GM23338 (cell line): ENCODE measurements around the gene THOC7. TPM values are rescaled to one million over a fixed set of nuclear protein-coding genes. Genes with fewer than 3 reads are reported as not detected.

Source experiments
- ATAC-seq: fragments of 200-7000 bp; cut with Tn5 transposase; 3 replicates; pipeline ENCODE4 v1.9.1; 2020
- DNase-seq: peaks from one replicate; pipeline ENCODE4 v3.0.0-alpha.2; 2015; ENCODE audit warnings: low spot score
- H2AFZ ChIP-seq: fragments of 200-600 bp; sonication (generic); 2 replicates; pipeline ENCODE4 v1.8.0; 2016; ENCODE audit warnings: antibody characterized with exemption, mild to moderate bottlenecking, moderate library complexity
- H3F3A ChIP-seq: fragments of 200-600 bp; sonication (generic); replicated peaks from 2 replicates; pipeline ENCODE4 v1.8.0; 2017; ENCODE audit warnings: antibody characterized with exemption, mixed run types, low read depth
- H3K27ac ChIP-seq: fragments of 200-600 bp; sonication (generic); 2 replicates; pipeline ENCODE4 v1.6.1; 2016; ENCODE audit warnings: low read depth
- H3K27me3 ChIP-seq: fragments of 200-600 bp; sonication (generic); 2 replicates; pipeline ENCODE4 v1.8.0; 2016; ENCODE audit warnings: mild to moderate bottlenecking, mixed run types, moderate library complexity; ENCODE audit not compliant: insufficient read depth
- H3K36me3 ChIP-seq: fragments of 200-600 bp; sonication (generic); 2 replicates; pipeline ENCODE4 v1.8.0; 2016; ENCODE audit warnings: mild to moderate bottlenecking; ENCODE audit not compliant: insufficient read depth
- H3K4me1 ChIP-seq: fragments of 200-600 bp; sonication (generic); 2 replicates; pipeline ENCODE4 v1.8.0; 2016; ENCODE audit warnings: mild to moderate bottlenecking, moderate library complexity; ENCODE audit not compliant: insufficient read depth
- H3K4me2 ChIP-seq: fragments of 200-600 bp; sonication (generic); 2 replicates; pipeline ENCODE4 v1.7.1; 2017; ENCODE audit warnings: mixed run types
- H3K4me3 ChIP-seq: fragments of 200-600 bp; sonication (generic); 2 replicates; pipeline ENCODE4 v1.6.1; 2016; ENCODE audit warnings: mixed run types
- H3K79me2 ChIP-seq: fragments of 200-600 bp; sonication (generic); replicated peaks from 2 replicates; pipeline ENCODE4 v1.8.0; 2017; ENCODE audit warnings: mild to moderate bottlenecking; ENCODE audit not compliant: insufficient read depth
- H3K9me2 ChIP-seq: fragments of 200-600 bp; sonication (generic); 2 replicates; pipeline ENCODE4 v1.8.0; 2017; ENCODE audit not compliant: insufficient read depth
- H4K20me1 ChIP-seq: fragments of 200-600 bp; sonication (generic); replicated peaks from 2 replicates; pipeline ENCODE4 v1.8.0; 2017; ENCODE audit warnings: mild to moderate bottlenecking; ENCODE audit not compliant: insufficient read depth
- H3K27ac Mint-ChIP-seq: 2 replicates; pipeline ENCODE4 v1.8.0; 2020; ENCODE audit warnings: inconsistent platforms, mild to moderate bottlenecking, moderate library complexity, mixed read lengths
- H3K27me3 Mint-ChIP-seq: 3 replicates; pipeline ENCODE4 v1.8.0; 2022; ENCODE audit warnings: low read depth, mild to moderate bottlenecking, moderate library complexity, mixed read lengths, inconsistent platforms; ENCODE audit not compliant: insufficient read depth, poor library complexity
- H3K36me3 Mint-ChIP-seq: 3 replicates; pipeline ENCODE4 v1.8.0; 2021; ENCODE audit warnings: low read depth, mild to moderate bottlenecking, inconsistent platforms, moderate library complexity, mixed read lengths
- H3K4me1 Mint-ChIP-seq: 3 replicates; pipeline ENCODE4 v1.8.0; 2020; ENCODE audit warnings: mild to moderate bottlenecking, inconsistent platforms, mixed read lengths
- H3K4me3 Mint-ChIP-seq: 3 replicates; pipeline ENCODE4 v1.8.0; 2021; ENCODE audit warnings: moderate library complexity, mild to moderate bottlenecking, inconsistent platforms, mixed read lengths
- H3K9me3 Mint-ChIP-seq: 3 replicates; pipeline ENCODE4 v1.8.0; 2020; ENCODE audit warnings: moderate library complexity, mild to moderate bottlenecking, inconsistent platforms, mixed read lengths
- CREB1 ChIP-seq: fragments of 250-450 bp; sonication (Bioruptor Pico); IDR thresholded peaks from 2 replicates; pipeline ENCODE4 v1.5.0; 2020; ENCODE audit warnings: low read depth, mild to moderate bottlenecking, moderate library complexity
- JUNB ChIP-seq: IDR thresholded peaks from one replicate; pipeline ENCODE4 v1.6.1; 2016; ENCODE audit warnings: antibody characterized with exemption; ENCODE audit not compliant: unreplicated experiment
- NANOG ChIP-seq: IDR thresholded peaks from 2 replicates; pipeline ENCODE4 v1.6.1; 2016; ENCODE audit warnings: antibody characterized with exemption, borderline replicate concordance
- STAT1 ChIP-seq: IDR thresholded peaks from one replicate; pipeline ENCODE4 v1.6.1; 2016; ENCODE audit warnings: antibody characterized with exemption; ENCODE audit not compliant: unreplicated experiment
- ZNF114 ChIP-seq: fragments of 250-450 bp; sonication (Bioruptor Pico); IDR thresholded peaks from 2 replicates; pipeline ENCODE4 v1.5.0; 2020; ENCODE audit warnings: mild to moderate bottlenecking, moderate library complexity
- polyA plus RNA-seq: library from polyadenylated mRNA; unstranded; fragments of >200 nt; fragmentation: Nextera tagmentation; extraction: Ambion mirVana; gene quantifications from 2 replicates; pipeline ENCODE4 v1.2.1, GENCODE V29; 2016
- total RNA-seq: library from RNA; depleted of rRNA; stranded (reverse); fragments of >200 nt; shearing (Covaris generic); gene quantifications from 2 replicates; pipeline ENCODE4 v1.2.3, GENCODE V29; 2014
- TF ChIP-seq, protein P1 (sequence below), 2 experiments: fragments of 200-600 bp in 1 of 2; sonication (generic) in 1 of 2; conservative IDR thresholded peaks; 2 replicates each; pipeline versions ENCODE4 v1.5.1 to v1.6.1; 2016 to 2017; ENCODE audit warnings: antibody characterized with exemption in 2 of 2, low read depth in 2 of 2, mild to moderate bottlenecking in 2 of 2, moderate library complexity in 1 of 2
- TF ChIP-seq, protein P2 (sequence below): IDR thresholded peaks from one replicate; pipeline ENCODE4 v1.6.1; 2018; ENCODE audit warnings: antibody characterized with exemption; ENCODE audit not compliant: unreplicated experiment
- TF ChIP-seq, protein P3 (sequence below): IDR thresholded peaks from 2 replicates; pipeline ENCODE4 v1.6.1; 2016; ENCODE audit warnings: antibody characterized with exemption
- TF ChIP-seq, protein P4 (sequence below): fragments of 250-450 bp; sonication (Bioruptor Pico); IDR thresholded peaks from 2 replicates; pipeline ENCODE4 v1.5.0; 2020; ENCODE audit warnings: mild to moderate bottlenecking, moderate library complexity

Gene THOC7
- total and polyA plus RNA-seq, 2 experiments from 2014 or later: 53.9 to 166 TPM

DNA sequence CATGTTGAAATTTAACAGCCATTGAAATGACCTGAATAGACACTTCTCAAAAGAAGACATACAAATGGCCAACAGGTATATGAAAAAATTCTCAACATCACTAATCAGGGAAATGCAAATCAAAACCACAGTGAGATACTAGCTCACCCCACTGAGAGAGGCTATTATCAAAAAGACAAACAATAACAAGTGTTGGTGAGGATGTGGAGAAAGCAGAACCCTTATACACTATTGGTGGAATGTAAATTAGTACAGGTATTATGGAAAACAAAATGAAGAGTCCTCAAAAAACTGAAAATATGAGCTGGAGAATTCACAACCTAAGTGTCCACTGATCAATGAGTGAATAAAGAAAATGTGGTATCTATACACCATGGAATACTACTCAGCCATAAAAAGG is 21.5 kb downstream of the THOC7 start:
- H3K36me3 ChIP-seq: no peaks in the 10 kb centered on the region
- TF ChIP-seq ZNF114 (CRISPR knock-in tag): no peak
- no peak for TF ChIP-seq CREB1 (CRISPR knock-in tag)
- TF ChIP-seq, protein P1, sequence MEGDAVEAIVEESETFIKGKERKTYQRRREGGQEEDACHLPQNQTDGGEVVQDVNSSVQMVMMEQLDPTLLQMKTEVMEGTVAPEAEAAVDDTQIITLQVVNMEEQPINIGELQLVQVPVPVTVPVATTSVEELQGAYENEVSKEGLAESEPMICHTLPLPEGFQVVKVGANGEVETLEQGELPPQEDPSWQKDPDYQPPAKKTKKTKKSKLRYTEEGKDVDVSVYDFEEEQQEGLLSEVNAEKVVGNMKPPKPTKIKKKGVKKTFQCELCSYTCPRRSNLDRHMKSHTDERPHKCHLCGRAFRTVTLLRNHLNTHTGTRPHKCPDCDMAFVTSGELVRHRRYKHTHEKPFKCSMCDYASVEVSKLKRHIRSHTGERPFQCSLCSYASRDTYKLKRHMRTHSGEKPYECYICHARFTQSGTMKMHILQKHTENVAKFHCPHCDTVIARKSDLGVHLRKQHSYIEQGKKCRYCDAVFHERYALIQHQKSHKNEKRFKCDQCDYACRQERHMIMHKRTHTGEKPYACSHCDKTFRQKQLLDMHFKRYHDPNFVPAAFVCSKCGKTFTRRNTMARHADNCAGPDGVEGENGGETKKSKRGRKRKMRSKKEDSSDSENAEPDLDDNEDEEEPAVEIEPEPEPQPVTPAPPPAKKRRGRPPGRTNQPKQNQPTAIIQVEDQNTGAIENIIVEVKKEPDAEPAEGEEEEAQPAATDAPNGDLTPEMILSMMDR (conservative IDR thresholded peaks at IDR 0.05; ENCODE audit: low read depth in 2 of 2): no peak
- TF ChIP-seq, protein P2, sequence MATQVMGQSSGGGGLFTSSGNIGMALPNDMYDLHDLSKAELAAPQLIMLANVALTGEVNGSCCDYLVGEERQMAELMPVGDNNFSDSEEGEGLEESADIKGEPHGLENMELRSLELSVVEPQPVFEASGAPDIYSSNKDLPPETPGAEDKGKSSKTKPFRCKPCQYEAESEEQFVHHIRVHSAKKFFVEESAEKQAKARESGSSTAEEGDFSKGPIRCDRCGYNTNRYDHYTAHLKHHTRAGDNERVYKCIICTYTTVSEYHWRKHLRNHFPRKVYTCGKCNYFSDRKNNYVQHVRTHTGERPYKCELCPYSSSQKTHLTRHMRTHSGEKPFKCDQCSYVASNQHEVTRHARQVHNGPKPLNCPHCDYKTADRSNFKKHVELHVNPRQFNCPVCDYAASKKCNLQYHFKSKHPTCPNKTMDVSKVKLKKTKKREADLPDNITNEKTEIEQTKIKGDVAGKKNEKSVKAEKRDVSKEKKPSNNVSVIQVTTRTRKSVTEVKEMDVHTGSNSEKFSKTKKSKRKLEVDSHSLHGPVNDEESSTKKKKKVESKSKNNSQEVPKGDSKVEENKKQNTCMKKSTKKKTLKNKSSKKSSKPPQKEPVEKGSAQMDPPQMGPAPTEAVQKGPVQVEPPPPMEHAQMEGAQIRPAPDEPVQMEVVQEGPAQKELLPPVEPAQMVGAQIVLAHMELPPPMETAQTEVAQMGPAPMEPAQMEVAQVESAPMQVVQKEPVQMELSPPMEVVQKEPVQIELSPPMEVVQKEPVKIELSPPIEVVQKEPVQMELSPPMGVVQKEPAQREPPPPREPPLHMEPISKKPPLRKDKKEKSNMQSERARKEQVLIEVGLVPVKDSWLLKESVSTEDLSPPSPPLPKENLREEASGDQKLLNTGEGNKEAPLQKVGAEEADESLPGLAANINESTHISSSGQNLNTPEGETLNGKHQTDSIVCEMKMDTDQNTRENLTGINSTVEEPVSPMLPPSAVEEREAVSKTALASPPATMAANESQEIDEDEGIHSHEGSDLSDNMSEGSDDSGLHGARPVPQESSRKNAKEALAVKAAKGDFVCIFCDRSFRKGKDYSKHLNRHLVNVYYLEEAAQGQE: no peak
- TF ChIP-seq, protein P3, sequence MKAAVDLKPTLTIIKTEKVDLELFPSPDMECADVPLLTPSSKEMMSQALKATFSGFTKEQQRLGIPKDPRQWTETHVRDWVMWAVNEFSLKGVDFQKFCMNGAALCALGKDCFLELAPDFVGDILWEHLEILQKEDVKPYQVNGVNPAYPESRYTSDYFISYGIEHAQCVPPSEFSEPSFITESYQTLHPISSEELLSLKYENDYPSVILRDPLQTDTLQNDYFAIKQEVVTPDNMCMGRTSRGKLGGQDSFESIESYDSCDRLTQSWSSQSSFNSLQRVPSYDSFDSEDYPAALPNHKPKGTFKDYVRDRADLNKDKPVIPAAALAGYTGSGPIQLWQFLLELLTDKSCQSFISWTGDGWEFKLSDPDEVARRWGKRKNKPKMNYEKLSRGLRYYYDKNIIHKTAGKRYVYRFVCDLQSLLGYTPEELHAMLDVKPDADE: no peak
- no peak for TF ChIP-seq NANOG
- TF ChIP-seq JUNB: no peak
- TF ChIP-seq, protein P4, sequence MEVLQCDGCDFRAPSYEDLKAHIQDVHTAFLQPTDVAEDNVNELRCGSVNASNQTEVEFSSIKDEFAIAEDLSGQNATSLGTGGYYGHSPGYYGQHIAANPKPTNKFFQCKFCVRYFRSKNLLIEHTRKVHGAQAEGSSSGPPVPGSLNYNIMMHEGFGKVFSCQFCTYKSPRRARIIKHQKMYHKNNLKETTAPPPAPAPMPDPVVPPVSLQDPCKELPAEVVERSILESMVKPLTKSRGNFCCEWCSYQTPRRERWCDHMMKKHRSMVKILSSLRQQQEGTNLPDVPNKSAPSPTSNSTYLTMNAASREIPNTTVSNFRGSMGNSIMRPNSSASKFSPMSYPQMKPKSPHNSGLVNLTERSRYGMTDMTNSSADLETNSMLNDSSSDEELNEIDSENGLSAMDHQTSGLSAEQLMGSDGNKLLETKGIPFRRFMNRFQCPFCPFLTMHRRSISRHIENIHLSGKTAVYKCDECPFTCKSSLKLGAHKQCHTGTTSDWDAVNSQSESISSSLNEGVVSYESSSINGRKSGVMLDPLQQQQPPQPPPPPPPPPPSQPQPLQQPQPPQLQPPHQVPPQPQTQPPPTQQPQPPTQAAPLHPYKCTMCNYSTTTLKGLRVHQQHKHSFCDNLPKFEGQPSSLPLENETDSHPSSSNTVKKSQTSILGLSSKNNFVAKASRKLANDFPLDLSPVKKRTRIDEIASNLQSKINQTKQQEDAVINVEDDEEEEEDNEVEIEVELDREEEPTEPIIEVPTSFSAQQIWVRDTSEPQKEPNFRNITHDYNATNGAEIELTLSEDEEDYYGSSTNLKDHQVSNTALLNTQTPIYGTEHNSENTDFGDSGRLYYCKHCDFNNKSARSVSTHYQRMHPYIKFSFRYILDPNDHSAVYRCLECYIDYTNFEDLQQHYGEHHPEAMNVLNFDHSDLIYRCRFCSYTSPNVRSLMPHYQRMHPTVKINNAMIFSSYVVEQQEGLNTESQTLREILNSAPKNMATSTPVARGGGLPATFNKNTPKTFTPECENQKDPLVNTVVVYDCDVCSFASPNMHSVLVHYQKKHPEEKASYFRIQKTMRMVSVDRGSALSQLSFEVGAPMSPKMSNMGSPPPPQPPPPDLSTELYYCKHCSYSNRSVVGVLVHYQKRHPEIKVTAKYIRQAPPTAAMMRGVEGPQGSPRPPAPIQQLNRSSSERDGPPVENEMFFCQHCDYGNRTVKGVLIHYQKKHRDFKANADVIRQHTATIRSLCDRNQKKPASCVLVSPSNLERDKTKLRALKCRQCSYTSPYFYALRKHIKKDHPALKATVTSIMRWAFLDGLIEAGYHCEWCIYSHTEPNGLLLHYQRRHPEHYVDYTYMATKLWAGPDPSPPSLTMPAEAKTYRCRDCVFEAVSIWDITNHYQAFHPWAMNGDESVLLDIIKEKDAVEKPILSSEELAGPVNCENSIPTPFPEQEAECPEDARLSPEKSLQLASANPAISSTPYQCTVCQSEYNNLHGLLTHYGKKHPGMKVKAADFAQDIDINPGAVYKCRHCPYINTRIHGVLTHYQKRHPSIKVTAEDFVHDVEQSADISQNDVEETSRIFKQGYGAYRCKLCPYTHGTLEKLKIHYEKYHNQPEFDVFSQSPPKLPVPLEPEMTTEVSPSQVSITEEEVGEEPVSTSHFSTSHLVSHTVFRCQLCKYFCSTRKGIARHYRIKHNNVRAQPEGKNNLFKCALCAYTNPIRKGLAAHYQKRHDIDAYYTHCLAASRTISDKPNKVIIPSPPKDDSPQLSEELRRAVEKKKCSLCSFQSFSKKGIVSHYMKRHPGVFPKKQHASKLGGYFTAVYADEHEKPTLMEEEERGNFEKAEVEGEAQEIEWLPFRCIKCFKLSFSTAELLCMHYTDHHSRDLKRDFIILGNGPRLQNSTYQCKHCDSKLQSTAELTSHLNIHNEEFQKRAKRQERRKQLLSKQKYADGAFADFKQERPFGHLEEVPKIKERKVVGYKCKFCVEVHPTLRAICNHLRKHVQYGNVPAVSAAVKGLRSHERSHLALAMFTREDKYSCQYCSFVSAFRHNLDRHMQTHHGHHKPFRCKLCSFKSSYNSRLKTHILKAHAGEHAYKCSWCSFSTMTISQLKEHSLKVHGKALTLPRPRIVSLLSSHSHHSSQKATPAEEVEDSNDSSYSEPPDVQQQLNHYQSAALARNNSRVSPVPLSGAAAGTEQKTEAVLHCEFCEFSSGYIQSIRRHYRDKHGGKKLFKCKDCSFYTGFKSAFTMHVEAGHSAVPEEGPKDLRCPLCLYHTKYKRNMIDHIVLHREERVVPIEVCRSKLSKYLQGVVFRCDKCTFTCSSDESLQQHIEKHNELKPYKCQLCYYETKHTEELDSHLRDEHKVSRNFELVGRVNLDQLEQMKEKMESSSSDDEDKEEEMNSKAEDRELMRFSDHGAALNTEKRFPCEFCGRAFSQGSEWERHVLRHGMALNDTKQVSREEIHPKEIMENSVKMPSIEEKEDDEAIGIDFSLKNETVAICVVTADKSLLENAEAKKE: no peak
- TF ChIP-seq STAT1: no peak
- H4K20me1 ChIP-seq: no peaks in the 10 kb centered on the region
- H3K9me3 Mint-ChIP-seq: peaks cover 3% of the 10 kb centered on the region; the same call in 1 of the 3 replicates
- peaks cover 8% of the 10 kb centered on the region; the same call in 2 of the 3 replicates for H3K36me3 Mint-ChIP-seq
- no peak overlapping the region for H2AFZ ChIP-seq
- H3K4me3 ChIP-seq: no peak overlapping the region
- no peak overlapping the region for H3K4me2 ChIP-seq
- H3K9me2 ChIP-seq: no peaks in the 10 kb centered on the region
- H3K79me2 ChIP-seq: peaks cover 19% of the 10 kb centered on the region
- no peak overlapping the region for H3K4me3 Mint-ChIP-seq
- H3F3A ChIP-seq: no peaks in the 10 kb centered on the region
- H3K27me3 ChIP-seq: no peaks in the 10 kb centered on the region
- ATAC-seq (no peak), DNase-seq (no peak)
- H3K27ac ChIP-seq: no peak overlapping the region
- no peak overlapping the region for H3K27ac Mint-ChIP-seq
- H3K4me1 ChIP-seq: peaks cover 1% of the 10 kb centered on the region
- H3K4me1 Mint-ChIP-seq: peaks cover 8% of the 10 kb centered on the region; the same call in 2 of the 3 replicates
- H3K27me3 Mint-ChIP-seq: peaks cover 2% of the 10 kb centered on the region
